GM12801 (cell line): ENCODE data around the gene FBLN2.

Experiments used
- CTCF ChIP-seq: IDR thresholded peaks from one replicate; pipeline ENCODE4 v1.5.1; 2011; ENCODE audit warnings: control low read depth; ENCODE audit not compliant: insufficient read length; ENCODE audit errors: extremely low read depth

Gene FBLN2

GRCh38 chr3:13521309-13521708 lies 27.6 kb upstream of the FBLN2 start:
- no peak for TF ChIP-seq CTCF

GRCh38 chr3:13522236-13522635 lies 26.7 kb upstream of the FBLN2 start:
- TF ChIP-seq CTCF = no peak

GRCh38 chr3:13524979-13525669 lies 23.8 kb upstream of the FBLN2 start:
- TF ChIP-seq CTCF = no peak

- TF ChIP-seq CTCF = no peak
Measured at GRCh38 chr3:13525827-13526625, 22.9 kb upstream of the FBLN2 start.

DNA sequence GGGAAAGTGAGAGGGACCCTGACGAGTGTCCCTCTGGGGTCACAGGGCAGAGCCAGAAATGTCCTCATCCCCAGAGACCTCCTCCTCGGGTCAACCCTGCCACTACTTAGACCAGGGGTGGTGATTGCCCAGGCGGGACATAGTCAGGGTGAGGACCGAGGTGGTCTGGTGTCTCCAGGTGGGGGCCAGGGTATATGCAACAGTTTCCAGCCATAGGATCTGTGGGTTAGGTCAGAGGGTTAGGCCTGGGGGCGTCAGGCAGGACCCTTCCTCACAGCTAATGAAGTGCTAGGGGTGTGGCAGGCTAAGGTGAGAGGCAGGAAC lies 22.3 kb upstream of the FBLN2 start:
- no peak for TF ChIP-seq CTCF

DNA sequence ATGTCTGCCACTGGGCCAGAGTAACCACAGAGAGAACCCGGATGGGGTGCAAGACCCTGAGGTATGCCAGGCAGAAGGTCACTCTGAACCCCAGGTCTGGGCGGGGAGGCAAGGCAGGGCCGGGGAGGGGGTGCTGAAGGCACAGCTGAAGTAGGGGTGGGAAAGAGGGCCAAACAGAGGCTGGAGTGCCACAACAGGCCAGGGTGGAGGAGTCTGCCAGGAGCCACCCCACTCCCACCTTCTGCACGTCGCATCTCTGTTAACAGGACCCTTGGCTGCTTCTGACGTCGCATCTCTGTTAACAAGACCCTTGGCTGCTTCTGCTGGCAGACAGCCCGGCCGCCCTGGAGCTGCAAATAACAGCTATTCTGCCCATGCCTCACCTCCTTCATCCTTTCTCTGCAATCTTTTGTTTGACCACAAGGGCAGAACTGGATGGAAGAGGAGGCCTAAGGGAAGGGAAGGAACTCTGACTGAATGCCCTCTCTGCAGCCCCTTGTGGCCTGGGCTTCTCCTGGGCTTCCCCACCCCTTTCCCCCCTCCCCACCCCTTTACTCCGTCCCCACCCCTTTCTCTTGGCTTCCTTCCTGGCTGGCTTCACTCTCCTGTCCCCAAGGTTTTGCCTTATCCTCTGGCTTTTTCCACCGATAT lies 20.6 kb upstream of the FBLN2 start:
- TF ChIP-seq CTCF = no peak
